B cell (primary cell): Measurements from ENCODE around the gene ANKRA2. TPM values are rescaled to one million over a fixed set of nuclear protein-coding genes. Genes with fewer than 3 reads are reported as not detected.

Source experiments
- ATAC-seq: fragments of 200-7000 bp; cut with Tn5 transposase; one replicate; pipeline ENCODE4 v1.10.0; 2021; ENCODE audit warnings: low read depth, mild to moderate bottlenecking, moderate number of reproducible peaks, moderate library complexity
- CTCF ChIA-PET: fragments of 350-600 bp; sonication (Branson Sonifier 250); formaldehyde crosslinking; loops from one replicate; lab custom pipeline; 2021; ENCODE audit warnings: antibody characterized with exemption, inconsistent platforms; lab: Charles Lee
- POLR2A ChIA-PET: fragments of 350-600 bp; sonication (Branson Sonifier 250); formaldehyde crosslinking; loops from one replicate; lab custom pipeline; 2021; ENCODE audit warnings: antibody characterized with exemption; lab: Charles Lee
- DNase-seq: peaks from one replicate; pipeline ENCODE4 v3.0.0; 2013
- H2AFZ ChIP-seq: 2 replicates; pipeline ENCODE4 v1.6.1; 2012; ENCODE audit warnings: mild to moderate bottlenecking, low read depth, low read length; ENCODE audit not compliant: insufficient read depth, poor library complexity, severe bottlenecking
- H3K27ac ChIP-seq, 2 donors: 1 replicate in 1 of 2; 2 replicates in 1 of 2; pipeline ENCODE4 v1.5.1; 2012 to 2013; ENCODE audit warnings: low read length in 2 of 2, mild to moderate bottlenecking in 2 of 2, moderate library complexity in 1 of 2
- H3K27me3 ChIP-seq, 4 experiments: fragments of 200-600 bp in 1 of 4; sonication (generic) in 1 of 4; replicated peaks in 1 of 4; 1 replicate in 2 of 4; 2 replicates in 2 of 4; pipeline versions ENCODE4 v1.6.1 to v1.7.0; 2013 to 2016; ENCODE audit warnings: low read length in 3 of 4, mild to moderate bottlenecking in 2 of 4, mixed read lengths in 1 of 4, moderate library complexity in 1 of 4; ENCODE audit not compliant: insufficient read depth in 4 of 4, control insufficient read depth in 3 of 4; ENCODE audit errors: control extremely low read depth in 1 of 4
- H3K36me3 ChIP-seq, 2 experiments: replicated peaks in 1 of 2; 1 replicate in 1 of 2; 2 replicates in 1 of 2; pipeline versions ENCODE4 v1.6.1 to v1.7.1; 2013; ENCODE audit warnings: low read length in 1 of 2; ENCODE audit not compliant: insufficient read depth in 2 of 2, control insufficient read depth in 1 of 2; ENCODE audit errors: control extremely low read depth in 1 of 2, extremely low read depth in 1 of 2
- H3K4me1 ChIP-seq, 2 donors: fragments of 200-600 bp in 1 of 2; sonication (generic) in 1 of 2; 1 replicate in 1 of 2; 2 replicates in 1 of 2; pipeline versions ENCODE4 v1.5.1 to v1.6.1; 2013 to 2017; ENCODE audit warnings: low read length in 2 of 2; ENCODE audit not compliant: control insufficient read depth in 2 of 2, insufficient read depth in 2 of 2
- H3K4me2 ChIP-seq: replicated peaks from 2 replicates; pipeline ENCODE3; 2012; ENCODE audit warnings: mild to moderate bottlenecking, low read depth, low read length; ENCODE audit not compliant: poor library complexity, severe bottlenecking
- H3K4me3 ChIP-seq, 5 experiments: fragments of 200-600 bp in 1 of 5; sonication (generic) in 1 of 5; 1 replicate in 3 of 5; 2 replicates in 2 of 5; pipeline versions ENCODE4 v1.5.1 to v1.7.0; 2011 to 2016; ENCODE audit warnings: low read length in 4 of 5, mild to moderate bottlenecking in 4 of 5, low read depth in 2 of 5, control low read depth in 1 of 5, moderate library complexity in 1 of 5; ENCODE audit not compliant: insufficient read depth in 1 of 5; ENCODE audit errors: control extremely low read depth in 1 of 5, extremely low read depth in 1 of 5
- H3K79me2 ChIP-seq: fragments of 200-600 bp; sonication (generic); one replicate; pipeline ENCODE4 v1.6.0; 2016; ENCODE audit warnings: low read length; ENCODE audit not compliant: control insufficient read depth, insufficient read depth
- H3K9ac ChIP-seq: fragments of 200-600 bp; sonication (generic); 2 replicates; pipeline ENCODE4 v1.6.1; 2017; ENCODE audit warnings: mild to moderate bottlenecking, low read length, moderate library complexity
- H3K9me3 ChIP-seq, 3 donors: one replicate each; pipeline versions ENCODE4 v1.6.1 to v1.7.1; 2013; ENCODE audit warnings: low read length in 2 of 3; ENCODE audit not compliant: control insufficient read depth in 2 of 3, insufficient read depth in 1 of 3; ENCODE audit errors: control extremely low read depth in 1 of 3
- H4K20me1 ChIP-seq: 2 replicates; pipeline ENCODE4 v1.6.0; 2012; ENCODE audit warnings: mild to moderate bottlenecking, low read length; ENCODE audit not compliant: insufficient read depth, control insufficient read depth, poor library complexity, severe bottlenecking
- H3K27ac Mint-ChIP-seq: one replicate; pipeline ENCODE4 v1.8.0; 2021; ENCODE audit warnings: mixed read lengths
- H3K27me3 Mint-ChIP-seq: one replicate; pipeline ENCODE4 v1.8.0; 2021; ENCODE audit warnings: mixed read lengths
- H3K4me1 Mint-ChIP-seq: one replicate; pipeline ENCODE4 v1.8.0; 2021; ENCODE audit warnings: mixed read lengths
- H3K4me3 Mint-ChIP-seq: one replicate; pipeline ENCODE4 v1.8.0; 2021; ENCODE audit warnings: mixed read lengths
- H3K9me3 Mint-ChIP-seq: one replicate; pipeline ENCODE4 v1.8.0; 2022; ENCODE audit warnings: mixed read lengths; ENCODE audit not compliant: insufficient read depth
- CTCF ChIP-seq: fragments of 200-600 bp; IDR thresholded peaks from one replicate; pipeline ENCODE4 v1.8.0; 2022; ENCODE audit warnings: antibody characterized with exemption, mild to moderate bottlenecking
- EZH2 ChIP-seq: IDR thresholded peaks from 2 replicates; pipeline ENCODE4 v1.6.1; 2012; ENCODE audit warnings: borderline replicate concordance, low read depth, mild to moderate bottlenecking, moderate library complexity, low read length; ENCODE audit not compliant: insufficient read depth, poor library complexity, severe bottlenecking
- WGBS: methylation state at CpG from one replicate; pipeline ENCODE4 v1.1.5; 2013; ENCODE audit warnings: missing lambda C conversion rate; ENCODE audit not compliant: insufficient coverage; 5-methylcytosine and 5-hydroxymethylcytosine counted together
- intact Hi-C: fragments of 100-400 bp; cut with micrococcal nuclease; formaldehyde crosslinking; loops from one replicate; pipeline ENCODE4 v1.10.0; 2022
- polyA plus RNA-seq: library from polyadenylated mRNA; depleted of rRNA; stranded (reverse); fragments of >200 nt; gene quantifications from 2 replicates; pipeline ENCODE4 v1.2.3, GENCODE V29; 2012
- total RNA-seq, 2 donors: library from RNA; stranded (reverse); fragments of 120-200 nt in 1 of 2; gene quantifications; 1 replicate in 1 of 2; 2 replicates in 1 of 2; pipeline versions ENCODE4 v1.2.3 to v1.2.4, GENCODE V29; 2013 to 2022

ANKRA2 gene
- total and polyA plus RNA-seq, 2 donors (not counting 1 experiment from before 2014, with no cell fraction given) = 24.1 to 47.9 TPM

GRCh38 chr5:73534971-73535370 lies 30.5 kb downstream of the ANKRA2 start:
- H3K4me3 Mint-ChIP-seq = no peak overlapping the region
- intact Hi-C loops = loop anchor here (10.0 kb wide), 1 partner anchor 580 kb away; the partner anchor contains the start of gene FCHO2
- no peaks in the 10 kb centered on the region for H3K9me3 Mint-ChIP-seq
- no peak overlapping the region for H3K27ac Mint-ChIP-seq
- no peak overlapping the region for H3K4me2 ChIP-seq
- H3K9me3 ChIP-seq = no peaks in the 10 kb centered on the region
- H4K20me1 ChIP-seq = no peaks in the 10 kb centered on the region
- H3K4me1 Mint-ChIP-seq = no peaks in the 10 kb centered on the region
- no peak overlapping the region for H2AFZ ChIP-seq
- TF ChIP-seq CTCF (no peak), EZH2 (no peak)
- no peak for ATAC-seq
- H3K27ac ChIP-seq = no peak overlapping the region
- no peaks in the 10 kb centered on the region for H3K4me1 ChIP-seq
- peaks cover 31% of the 10 kb centered on the region for H3K27me3 Mint-ChIP-seq
- H3K9ac ChIP-seq = no peak overlapping the region
- peaks cover 0 to 5% (median 2%) of the 10 kb centered on the region in 4 experiments for H3K27me3 ChIP-seq
- no CpG with 5 or more reads among the region's 2 CpGs for WGBS
- H3K36me3 ChIP-seq = no peaks in the 10 kb centered on the region
- H3K79me2 ChIP-seq = no peaks in the 10 kb centered on the region
- no peak for DNase-seq
- CTCF ChIA-PET = interaction anchor here (0.5 to 5.5 kb wide), 7 partner anchors 9 to 624 kb away, joined by 3 to 103 read pairs (median 3); no protein-coding TSS in a partner anchor
- POLR2A ChIA-PET = interaction anchor here (0.5 kb wide), 1 partner anchor 13 kb away, joined by 3 read pairs; no protein-coding TSS in a partner anchor
- H3K4me3 ChIP-seq = no peak overlapping the region

DNA sequence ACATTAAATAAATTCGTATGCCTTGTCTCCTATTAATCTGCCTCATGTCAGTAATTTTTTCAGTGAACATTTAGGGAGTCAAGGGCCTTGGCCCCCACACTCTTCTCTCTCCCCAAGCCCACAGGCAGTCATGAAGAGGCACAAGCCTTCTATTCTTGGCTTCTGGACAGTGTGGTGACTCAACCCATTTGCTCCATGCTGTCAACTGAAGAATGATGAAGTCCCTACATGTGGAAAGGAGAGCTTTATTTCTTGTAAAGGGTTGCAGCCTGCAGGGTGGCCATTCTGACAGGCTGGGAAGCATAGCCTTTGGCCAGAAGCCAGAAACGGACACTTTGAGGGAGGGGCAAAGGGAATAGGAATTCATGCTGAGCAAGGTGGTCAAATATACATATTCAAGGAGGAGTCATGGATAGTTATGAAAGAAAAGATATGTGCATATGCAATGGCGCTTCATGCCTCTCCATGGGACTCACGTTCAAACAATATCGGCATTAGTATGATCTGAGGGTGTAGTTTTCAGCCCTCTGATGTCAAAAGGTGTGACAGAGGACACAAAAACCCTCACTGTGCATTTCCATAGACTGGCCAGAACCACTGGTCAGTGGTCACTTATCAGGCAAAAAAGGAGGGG lies 31.3 kb downstream of the ANKRA2 start:
- H3K4me1 ChIP-seq = no peaks in the 10 kb centered on the region
- no peaks in the 10 kb centered on the region for H3K9me3 Mint-ChIP-seq
- H3K9me3 ChIP-seq = no peaks in the 10 kb centered on the region
- H3K4me3 Mint-ChIP-seq = no peak overlapping the region
- H3K4me3 ChIP-seq = no peak overlapping the region
- intact Hi-C loops = loop anchor here (10.0 kb wide), 1 partner anchor 579 kb away; the partner anchor contains the start of gene FCHO2
- no peak overlapping the region for H3K27ac ChIP-seq
- POLR2A ChIA-PET = no interaction called here
- no peaks in the 10 kb centered on the region for H4K20me1 ChIP-seq
- H3K79me2 ChIP-seq = no peaks in the 10 kb centered on the region
- no peaks in the 10 kb centered on the region for H3K4me1 Mint-ChIP-seq
- DNase-seq = no peak
- no peak for ATAC-seq
- H3K4me2 ChIP-seq = no peak overlapping the region
- CTCF ChIA-PET = interaction anchor here (5.5 kb wide), 1 partner anchor 14 kb away, joined by 103 read pairs; no protein-coding TSS in a partner anchor
- peaks cover 30% of the 10 kb centered on the region for H3K27me3 Mint-ChIP-seq
- H3K9ac ChIP-seq = no peak overlapping the region
- no peaks in the 10 kb centered on the region for H3K36me3 ChIP-seq
- peaks cover 0 to 5% (median 2%) of the 10 kb centered on the region in 4 experiments for H3K27me3 ChIP-seq
- WGBS = 80% methylated on average over 5 of the region's 5 CpGs
- TF ChIP-seq CTCF (no peak), EZH2 (no peak)
- H2AFZ ChIP-seq = no peak overlapping the region
- no peak overlapping the region for H3K27ac Mint-ChIP-seq
